Endothelial cell of umbilical vein (primary cell): ENCODE data around the gene MNAT1.

Source experiments
- MYC ChIP-seq: IDR thresholded peaks from one replicate; pipeline ENCODE4 v1.6.1; 2011; ENCODE audit warnings: mild to moderate bottlenecking, low read depth, low read length
- POLR2A ChIP-seq: IDR thresholded peaks from 2 replicates; pipeline ENCODE4 v1.6.1; 2012; ENCODE audit warnings: low read depth, mild to moderate bottlenecking, control low read depth, low read length
- POLR2AphosphoS5 ChIP-seq: IDR thresholded peaks from 2 replicates; pipeline ENCODE4 v1.6.1; 2012; ENCODE audit warnings: low read depth, mild to moderate bottlenecking, control low read depth, low read length, moderate library complexity; ENCODE audit not compliant: insufficient read depth

DNA sequence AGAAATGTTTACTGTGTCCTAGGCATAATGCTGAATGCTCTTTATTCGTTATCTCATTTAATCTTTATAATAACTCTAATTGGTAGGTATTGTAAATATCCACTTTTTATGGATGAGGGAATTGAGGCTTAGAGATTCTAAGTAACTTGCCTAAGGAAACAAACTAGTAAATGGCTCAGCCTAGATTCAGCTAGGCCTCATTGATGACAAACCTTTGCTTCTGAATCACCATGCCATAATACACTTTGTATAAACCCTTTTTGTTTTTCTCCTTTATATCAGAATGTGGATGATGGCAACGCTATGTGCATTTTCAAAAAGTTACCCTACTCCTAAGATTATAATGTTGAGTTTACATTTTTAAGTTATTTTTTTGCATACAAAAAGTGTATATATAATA, 34.0 kb downstream of the MNAT1 start:
- TF ChIP-seq POLR2AphosphoS5 (no peak), POLR2A (no peak), MYC (no peak)
